Breast epithelium (tissue), 4 donors: ENCODE results near the gene ARHGAP8. TPM values are rescaled to one million over a fixed set of nuclear protein-coding genes. Genes with fewer than 3 reads are reported as not detected.
A peak's percentile ranks its signal among the peaks of the same experiment; 100 is the strongest.

Experiments
- DNase-seq, 2 donors: peaks; one replicate each; pipeline ENCODE4 v3.0.0-alpha.2; 2019; ENCODE audit warnings: low spot score in 2 of 2
- H3K27ac ChIP-seq, 2 donors: fragments of 200-600 bp; sonication (generic) in 1 of 2; one replicate each; pipeline ENCODE4 v1.5.1; 2016 to 2019; ENCODE audit warnings: mild to moderate bottlenecking in 1 of 2
- H3K27me3 ChIP-seq, 2 donors: fragments of 200-600 bp; sonication (generic) in 1 of 2; one replicate each; pipeline versions ENCODE4 v1.5.1 to v1.6.0; 2017 to 2019; ENCODE audit warnings: control low read depth in 1 of 2, mild to moderate bottlenecking in 1 of 2
- H3K36me3 ChIP-seq: fragments of 200-600 bp; one replicate; pipeline ENCODE4 v1.5.1; 2019
- H3K4me1 ChIP-seq, 2 donors: fragments of 200-600 bp; sonication (generic); one replicate each; pipeline ENCODE4 v1.5.1; 2016 to 2019; ENCODE audit warnings: control low read depth in 1 of 2
- H3K4me3 ChIP-seq, 3 donors: fragments of 200-600 bp; sonication (generic); 1 replicate in 2 of 3; 2 replicates in 1 of 3; pipeline ENCODE4 v1.5.1; 2016 to 2019; ENCODE audit warnings: mild to moderate bottlenecking in 3 of 3, moderate library complexity in 2 of 3
- H3K9me3 ChIP-seq, 2 donors: fragments of 200-600 bp; sonication (generic) in 1 of 2; one replicate each; pipeline ENCODE4 v1.5.1; 2016 to 2019; ENCODE audit warnings: control low read depth in 1 of 2
- POLR2A ChIP-seq: fragments of 450-650 bp; IDR thresholded peaks from one replicate; pipeline ENCODE4 v1.6.1; 2016; ENCODE audit warnings: antibody characterized with exemption, mild to moderate bottlenecking, moderate library complexity
- POLR2AphosphoS5 ChIP-seq, 3 donors: sonication (generic); formaldehyde crosslinking; IDR thresholded peaks; one replicate each; pipeline ENCODE4 v1.6.1; 2017; ENCODE audit warnings: antibody characterized with exemption in 3 of 3
- intact Hi-C: fragments of 100-400 bp; cut with DNase I; formaldehyde crosslinking; loops from one replicate; pipeline ENCODE4 v1.15.1; 2023; ENCODE audit warnings: low total_unique reads
- total RNA-seq, 3 donors: library from RNA; depleted of rRNA; stranded (reverse); fragments of >200 nt; gene quantifications; one replicate each; pipeline ENCODE4 v1.1.0, GENCODE V29; 2016
- TF ChIP-seq, protein P1 (sequence below), 3 donors: fragments of 450-650 bp; IDR thresholded peaks; one replicate each; pipeline ENCODE4 v1.5.1; 2016 to 2017; ENCODE audit warnings: antibody characterized with exemption in 3 of 3, mild to moderate bottlenecking in 3 of 3, moderate library complexity in 3 of 3

The ARHGAP8 gene
- total RNA-seq, 3 donors from 2014 or later: 9.8 to 39.4 (median 32.4) TPM

DNA sequence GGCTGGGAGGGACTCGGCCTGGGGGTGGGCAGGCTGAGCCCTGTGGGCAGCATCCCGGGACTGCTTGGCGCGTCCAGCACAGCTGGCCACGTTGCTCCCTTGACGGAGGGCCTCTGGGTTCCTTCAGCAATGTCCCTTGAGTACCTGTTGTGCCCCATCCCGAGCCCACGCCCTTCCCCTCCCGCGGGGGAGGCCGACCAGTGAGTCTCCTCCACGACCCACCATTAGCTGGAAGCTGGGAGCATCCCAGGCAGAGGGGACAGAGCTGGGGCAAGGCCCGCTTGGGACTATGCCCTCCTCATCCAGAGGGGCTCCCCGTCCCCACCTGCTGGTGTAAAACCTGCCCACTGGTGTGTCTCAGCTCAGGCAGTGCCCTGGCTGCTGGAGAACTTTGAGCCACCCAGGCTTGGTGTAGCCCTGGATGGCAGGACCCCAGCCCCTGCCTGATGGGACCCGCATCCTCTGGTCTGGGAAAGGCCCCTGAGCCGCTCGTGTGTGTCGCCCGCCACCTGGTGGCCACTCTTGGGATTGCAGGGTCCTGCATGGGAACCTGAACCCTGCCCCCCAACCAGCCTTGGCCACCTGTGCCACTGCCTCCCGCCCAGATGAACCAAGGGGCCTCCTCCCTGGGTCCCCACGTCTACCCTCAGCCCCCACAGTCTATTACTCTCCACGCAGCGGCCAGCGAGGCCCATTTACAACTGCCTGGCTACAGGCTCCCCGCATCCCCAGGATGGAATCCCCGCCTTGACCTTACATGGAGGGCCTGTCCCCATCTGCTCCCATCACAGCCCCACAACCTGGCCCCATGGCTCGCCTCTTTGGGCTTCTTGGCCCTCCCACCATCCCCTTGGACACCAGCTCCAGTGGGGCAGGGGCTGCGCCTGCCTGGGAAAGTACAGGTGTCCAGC is 16.6 kb upstream of the ARHGAP8 start:
- Histone ChIP-seq H3K27ac (no peak overlapping the region), H3K4me1 (peaks cover 0 to 3% of the 10 kb centered on the region in 2 donors), H3K9me3 (no peaks in the 10 kb centered on the region), H3K4me3 (no peak overlapping the region), H3K36me3 (no peaks in the 10 kb centered on the region), H3K27me3 (no peaks in the 10 kb centered on the region)
- TF ChIP-seq POLR2A (no peak), POLR2AphosphoS5 (IDR thresholded peaks at IDR 0.05) (peak in 1 of 3 donors; percentile 25)
- TF ChIP-seq, protein P1, sequence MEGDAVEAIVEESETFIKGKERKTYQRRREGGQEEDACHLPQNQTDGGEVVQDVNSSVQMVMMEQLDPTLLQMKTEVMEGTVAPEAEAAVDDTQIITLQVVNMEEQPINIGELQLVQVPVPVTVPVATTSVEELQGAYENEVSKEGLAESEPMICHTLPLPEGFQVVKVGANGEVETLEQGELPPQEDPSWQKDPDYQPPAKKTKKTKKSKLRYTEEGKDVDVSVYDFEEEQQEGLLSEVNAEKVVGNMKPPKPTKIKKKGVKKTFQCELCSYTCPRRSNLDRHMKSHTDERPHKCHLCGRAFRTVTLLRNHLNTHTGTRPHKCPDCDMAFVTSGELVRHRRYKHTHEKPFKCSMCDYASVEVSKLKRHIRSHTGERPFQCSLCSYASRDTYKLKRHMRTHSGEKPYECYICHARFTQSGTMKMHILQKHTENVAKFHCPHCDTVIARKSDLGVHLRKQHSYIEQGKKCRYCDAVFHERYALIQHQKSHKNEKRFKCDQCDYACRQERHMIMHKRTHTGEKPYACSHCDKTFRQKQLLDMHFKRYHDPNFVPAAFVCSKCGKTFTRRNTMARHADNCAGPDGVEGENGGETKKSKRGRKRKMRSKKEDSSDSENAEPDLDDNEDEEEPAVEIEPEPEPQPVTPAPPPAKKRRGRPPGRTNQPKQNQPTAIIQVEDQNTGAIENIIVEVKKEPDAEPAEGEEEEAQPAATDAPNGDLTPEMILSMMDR (IDR thresholded peaks at IDR 0.05): peak; percentile 94 to 99 (median 97)
- intact Hi-C loops: loop anchor here (5.0 kb wide), 1 partner anchor 38 kb away; no protein-coding TSS in a partner anchor
- DNase-seq: peak in 1 of 2 donors; percentile 79

DNA sequence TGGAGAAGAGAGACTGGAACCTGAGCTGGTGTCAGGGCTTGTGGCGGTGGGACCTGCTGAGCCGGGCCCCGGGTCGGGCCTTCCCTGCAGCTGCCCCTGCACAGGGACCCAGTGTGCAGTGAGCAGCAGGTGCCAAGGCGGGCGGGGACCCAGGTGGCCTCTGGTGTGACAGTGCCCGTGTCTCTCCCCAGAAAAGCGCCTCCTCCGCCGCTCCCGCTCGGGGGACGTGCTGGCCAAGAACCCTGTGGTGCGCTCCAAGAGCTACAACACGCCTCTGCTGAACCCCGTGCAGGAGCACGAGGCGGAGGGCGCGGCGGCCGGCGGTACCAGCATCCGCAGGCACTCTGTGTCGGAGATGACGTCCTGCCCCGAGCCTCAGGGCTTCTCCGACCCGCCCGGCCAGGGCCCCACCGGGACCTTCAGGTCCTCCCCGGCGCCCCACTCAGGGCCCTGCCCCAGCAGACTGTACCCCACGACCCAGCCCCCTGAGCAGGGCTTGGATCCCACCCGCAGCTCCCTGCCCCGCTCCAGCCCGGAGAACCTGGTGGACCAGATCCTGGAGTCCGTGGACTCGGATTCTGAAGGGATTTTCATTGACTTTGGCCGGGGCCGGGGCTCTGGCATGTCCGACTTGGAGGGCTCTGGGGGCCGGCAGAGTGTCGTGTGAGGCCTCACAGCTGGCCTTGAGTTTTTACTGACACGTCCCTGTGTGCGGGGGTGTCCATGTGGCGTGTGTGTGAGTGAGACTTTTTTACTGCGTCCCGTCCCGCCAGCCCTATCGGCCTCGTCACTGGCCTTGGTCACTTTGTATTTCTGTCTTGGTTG is 15.6 kb upstream of the ARHGAP8 start:
- intact Hi-C loops: loop anchor here (5.0 kb wide), 1 partner anchor 39 kb away; no protein-coding TSS in a partner anchor
- H3K27me3 ChIP-seq: no peaks in the 10 kb centered on the region

GRCh38 chr22:44737406-44738346 is 14.7 kb upstream of the ARHGAP8 start:
- Histone ChIP-seq H3K36me3 (no peaks in the 10 kb centered on the region), H3K27me3 (no peaks in the 10 kb centered on the region), H3K4me1 (no peaks in the 10 kb centered on the region), H3K9me3 (no peaks in the 10 kb centered on the region), H3K27ac (no peak overlapping the region), H3K4me3 (no peak overlapping the region)
- DNase-seq: no peak
- intact Hi-C loops: loop anchor here (5.0 kb wide), 1 partner anchor 40 kb away; no protein-coding TSS in a partner anchor
- TF ChIP-seq POLR2AphosphoS5 (IDR thresholded peaks at IDR 0.05) (no peak), POLR2A (no peak)
- TF ChIP-seq, protein P1 (IDR thresholded peaks at IDR 0.05): no peak

More for the DNA sequence above, 15.6 kb upstream of the ARHGAP8 start:
- H3K27ac ChIP-seq: no peak overlapping the region
- DNase-seq: no peak
- H3K36me3 ChIP-seq: no peaks in the 10 kb centered on the region
- no peaks in the 10 kb centered on the region for H3K9me3 ChIP-seq
- TF ChIP-seq POLR2A (no peak), POLR2AphosphoS5 (IDR thresholded peaks at IDR 0.05) (no peak)
- TF ChIP-seq, protein P1 (IDR thresholded peaks at IDR 0.05): no peak
- no peak overlapping the region for H3K4me3 ChIP-seq
- H3K4me1 ChIP-seq: no peaks in the 10 kb centered on the region

- DNase-seq: no peak
- no peaks in the 10 kb centered on the region for H3K27me3 ChIP-seq
- no peaks in the 10 kb centered on the region for H3K4me1 ChIP-seq
- no peaks in the 10 kb centered on the region for H3K9me3 ChIP-seq
- TF ChIP-seq, protein P1 (IDR thresholded peaks at IDR 0.05): no peak
- TF ChIP-seq POLR2AphosphoS5 (IDR thresholded peaks at IDR 0.05) (no peak), POLR2A (no peak)
- H3K27ac ChIP-seq: no peak overlapping the region
- intact Hi-C loops: loop anchor here (5.0 kb wide), 1 partner anchor 41 kb away; no protein-coding TSS in a partner anchor
- H3K4me3 ChIP-seq: no peak overlapping the region
- H3K36me3 ChIP-seq: no peaks in the 10 kb centered on the region
These were observed 14.0 kb upstream of the ARHGAP8 start for GRCh38 chr22:44738347-44738715.
